Measurements from ENCODE around the gene DEGS2. TPM values are rescaled to one million over a fixed set of nuclear protein-coding genes. Genes with fewer than 3 reads are reported as not detected.
"Not testable (repeated sequence)": the region's sequence is repeated elsewhere in the genome, so short reads cannot be mapped to it uniquely, and the experiment has no call there.

The DEGS2 gene
- total and polyA plus RNA-seq, 2 experiments from 2014 or later: 1.4 TPM; not detected in 1

DNA sequence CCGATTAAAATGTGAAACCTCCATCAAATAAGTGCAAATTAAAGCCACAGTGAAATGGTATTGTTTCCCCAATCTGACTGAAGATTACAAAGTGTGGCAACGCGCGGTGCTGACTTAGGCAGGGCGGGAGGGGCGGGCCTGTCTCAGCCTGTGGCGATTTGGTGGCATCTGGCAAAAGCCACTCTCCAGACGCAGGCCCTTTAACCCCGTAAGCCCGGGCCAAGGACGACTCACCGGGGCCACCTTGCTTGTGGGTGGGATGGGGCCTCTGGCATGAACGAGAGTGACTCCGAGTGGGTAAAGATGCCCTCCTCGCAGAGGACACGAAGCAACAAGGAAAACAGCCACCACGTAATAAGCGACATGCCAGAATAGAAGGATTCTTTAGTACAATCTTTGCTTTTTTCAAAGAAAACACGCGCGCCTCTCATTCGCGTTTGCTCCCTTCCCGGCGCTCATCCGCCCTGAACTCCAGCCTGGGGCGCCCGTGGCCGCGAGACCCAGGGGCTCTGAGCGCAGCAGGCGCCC lies 815 bp downstream of the DEGS2 start:
- peaks cover 30% of the 10 kb centered on the region for H3K27me3 ChIP-seq (replicated peaks; ENCODE audit: insufficient read depth)
- TF ChIP-seq EZH2 (IDR thresholded peaks at IDR 0.05; ENCODE audit: insufficient read depth, poor library complexity, severe bottlenecking) (no peak), EZH2phosphoT487 (IDR thresholded peaks at IDR 0.05; ENCODE audit: insufficient read depth, low read depth) (no peak)
- no peaks in the 10 kb centered on the region for H3K4me1 ChIP-seq (ENCODE audit: insufficient read depth)
- DNase-seq: no peak
- H3K9ac ChIP-seq: no peak overlapping the region
- H3K36me3 ChIP-seq (ENCODE audit: low read depth): no peaks in the 10 kb centered on the region
- no peak overlapping the region for H3K27ac ChIP-seq
- in situ Hi-C loops (cut with MboI): no loop called here
- no peaks in the 10 kb centered on the region for H3K9me2 ChIP-seq (ENCODE audit: insufficient read depth)
- WGBS, 2 experiments (ENCODE audit: low coverage in 1 of 2, low lambda C conversion rate in 2 of 2, missing lambda C conversion rate in 2 of 2): 3 to 5% methylated on average over 32 of the region's 32 CpGs
- H3K4me3 ChIP-seq: peak overlapping the region; percentile 43
- no peaks in the 10 kb centered on the region for H3K79me2 ChIP-seq (ENCODE audit: insufficient read depth)
- no peak overlapping the region for H2AFZ ChIP-seq
- peak overlapping the region; percentile 66 for H3K4me2 ChIP-seq (ENCODE audit: unreplicated experiment)
- no peaks in the 10 kb centered on the region for H3F3A ChIP-seq (ENCODE audit: insufficient read depth)
- H4K20me1 ChIP-seq (ENCODE audit: insufficient read depth): no peaks in the 10 kb centered on the region
- no peaks in the 10 kb centered on the region for H3K9me3 ChIP-seq (ENCODE audit: low read depth)

DNA sequence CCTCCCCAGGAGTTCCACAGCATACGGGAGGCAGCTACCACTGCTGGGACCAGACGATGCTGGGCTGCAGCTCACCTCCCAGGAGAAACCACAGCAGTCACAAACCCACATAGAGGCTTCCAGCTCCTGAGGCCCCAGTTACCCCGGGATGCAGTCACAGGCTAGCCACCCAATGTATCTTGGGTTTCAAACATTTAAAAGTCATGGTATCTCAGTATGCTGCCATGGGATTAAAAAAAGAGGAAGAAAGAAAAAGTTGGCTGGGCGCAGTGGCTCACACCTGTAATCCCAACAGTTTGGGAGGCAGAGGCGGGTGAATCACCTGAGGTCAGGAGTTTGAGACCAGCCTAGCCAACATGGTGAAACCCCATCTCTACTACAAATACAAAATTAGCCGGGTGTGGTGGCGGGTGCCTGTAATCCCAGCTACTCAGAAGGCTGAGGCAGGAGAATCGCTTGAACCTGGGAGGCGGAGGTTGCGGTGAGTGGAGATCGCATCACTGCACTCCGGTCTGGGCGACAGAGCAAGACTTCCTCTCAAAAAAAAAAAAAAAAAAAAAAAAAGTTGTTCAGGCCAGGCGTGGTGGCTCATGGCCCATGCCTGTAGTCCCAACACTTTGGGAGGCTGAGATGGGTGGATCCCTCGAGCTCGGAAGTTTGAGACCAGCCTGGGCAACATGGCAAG lies 1.8 kb downstream of the DEGS2 start:
- DNase-seq; H3K9me3 ChIP-seq (ENCODE audit: low read depth); H3K27ac ChIP-seq; H4K20me1 ChIP-seq (ENCODE audit: insufficient read depth); H3K79me2 ChIP-seq (ENCODE audit: insufficient read depth); H3K9ac ChIP-seq; H3K36me3 ChIP-seq (ENCODE audit: low read depth); H3F3A ChIP-seq (ENCODE audit: insufficient read depth); H3K4me1 ChIP-seq (ENCODE audit: insufficient read depth); H3K9me2 ChIP-seq (ENCODE audit: insufficient read depth); H3K4me2 ChIP-seq (ENCODE audit: unreplicated experiment); in situ Hi-C loops (cut with MboI); H3K4me3 ChIP-seq; H2AFZ ChIP-seq: not testable (repeated sequence)
- 85 to 87% methylated on average over 15 to 16 of the region's 16 CpGs for WGBS, 2 experiments (ENCODE audit: low coverage in 1 of 2, low lambda C conversion rate in 2 of 2, missing lambda C conversion rate in 2 of 2)
- H3K27me3 ChIP-seq (replicated peaks; ENCODE audit: insufficient read depth): peaks cover 30% of the 10 kb centered on the region

DNA sequence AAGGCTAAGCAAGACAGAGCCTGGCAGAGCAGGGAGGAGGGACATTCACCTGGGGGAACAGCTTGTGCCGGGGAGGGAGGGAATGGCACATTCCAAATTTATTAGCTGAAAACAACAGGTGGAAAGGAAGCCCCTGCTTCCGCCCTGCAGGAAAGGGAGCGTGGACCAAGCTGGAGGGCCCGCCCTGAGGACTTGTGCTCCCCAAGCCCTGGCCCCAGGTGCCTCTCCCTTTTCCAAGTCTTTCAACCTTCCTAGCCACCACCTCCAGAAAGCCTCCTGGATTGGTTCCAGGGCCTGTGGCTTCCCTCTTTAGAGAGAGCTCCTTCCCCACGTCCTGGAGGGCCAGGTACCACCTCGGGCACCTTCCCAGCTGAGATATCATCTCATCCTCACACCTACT lies 2.7 kb downstream of the DEGS2 start:
- in situ Hi-C loops (cut with MboI): no loop called here
- Histone ChIP-seq H3K36me3 (ENCODE audit: low read depth) (no peaks in the 10 kb centered on the region), H3K9ac (no peak overlapping the region), H3K4me3 (no peak overlapping the region), H3F3A (ENCODE audit: insufficient read depth) (no peaks in the 10 kb centered on the region), H3K4me1 (ENCODE audit: insufficient read depth) (no peaks in the 10 kb centered on the region), H2AFZ (no peak overlapping the region), H3K27me3 (replicated peaks; ENCODE audit: insufficient read depth) (peaks cover 30% of the 10 kb centered on the region), H3K4me2 (ENCODE audit: unreplicated experiment) (no peak overlapping the region), H3K79me2 (ENCODE audit: insufficient read depth) (no peaks in the 10 kb centered on the region), H3K9me2 (ENCODE audit: insufficient read depth) (no peaks in the 10 kb centered on the region), H4K20me1 (ENCODE audit: insufficient read depth) (no peaks in the 10 kb centered on the region), H3K9me3 (ENCODE audit: low read depth) (no peaks in the 10 kb centered on the region), H3K27ac (no peak overlapping the region)
- 77 to 82% methylated on average over 5 to 6 of the region's 6 CpGs for WGBS, 2 experiments (ENCODE audit: low coverage in 1 of 2, low lambda C conversion rate in 2 of 2, missing lambda C conversion rate in 2 of 2)
- no peak for DNase-seq
- TF ChIP-seq EZH2phosphoT487 (IDR thresholded peaks at IDR 0.05; ENCODE audit: insufficient read depth, low read depth) (no peak), EZH2 (IDR thresholded peaks at IDR 0.05; ENCODE audit: insufficient read depth, poor library complexity, severe bottlenecking) (no peak)

DNA sequence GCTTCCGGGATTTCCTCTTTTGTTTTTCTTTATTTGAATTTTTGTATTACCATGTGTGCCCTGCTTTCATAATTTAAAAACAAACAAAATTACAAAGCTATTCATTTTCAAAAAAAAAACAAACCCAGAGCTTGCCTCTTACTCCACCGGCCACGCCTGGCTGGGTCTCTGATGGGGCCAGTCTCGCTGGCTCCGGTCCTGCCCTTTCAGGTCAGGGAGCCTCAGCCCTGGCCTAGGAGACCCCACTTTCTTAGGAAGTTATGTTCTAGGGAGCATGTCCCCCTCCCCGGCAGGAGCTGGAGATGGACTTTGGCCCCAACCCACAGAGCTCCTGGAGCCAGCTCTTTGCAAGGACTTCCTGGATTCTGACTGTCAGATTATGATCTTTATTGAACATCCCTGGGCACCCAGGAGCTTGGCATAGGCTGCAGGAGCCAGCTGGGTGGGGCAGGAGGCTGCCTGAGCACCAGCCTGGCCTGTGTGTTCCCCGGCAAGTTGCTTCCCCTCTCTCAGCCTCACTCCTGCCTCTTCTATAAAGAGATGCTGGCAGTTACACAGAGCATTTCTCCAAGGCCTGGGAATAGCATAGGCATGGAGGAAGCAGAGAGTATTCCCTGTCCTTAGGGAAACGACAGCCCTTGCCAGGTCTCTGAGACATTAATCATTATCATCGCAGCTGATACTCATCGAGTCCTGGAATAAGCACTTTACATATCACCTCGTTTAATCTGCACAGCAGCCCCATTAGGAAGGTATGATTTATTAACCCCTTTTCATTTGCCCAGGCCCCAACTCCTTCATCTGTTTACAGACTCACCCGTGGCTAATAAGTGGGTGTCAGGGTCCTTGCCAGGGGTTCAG lies 3.5 kb downstream of the DEGS2 start:
- H4K20me1 ChIP-seq (ENCODE audit: insufficient read depth): no peaks in the 10 kb centered on the region
- no peak overlapping the region for H3K4me2 ChIP-seq (ENCODE audit: unreplicated experiment)
- in situ Hi-C loops (cut with MboI): no loop called here
- TF ChIP-seq EZH2 (IDR thresholded peaks at IDR 0.05; ENCODE audit: insufficient read depth, poor library complexity, severe bottlenecking): no peak
- TF ChIP-seq EZH2phosphoT487 (IDR thresholded peaks at IDR 0.05; ENCODE audit: insufficient read depth, low read depth): no peak
- no peak overlapping the region for H3K4me3 ChIP-seq
- H3K79me2 ChIP-seq (ENCODE audit: insufficient read depth): no peaks in the 10 kb centered on the region
- H3F3A ChIP-seq (ENCODE audit: insufficient read depth): no peaks in the 10 kb centered on the region
- H2AFZ ChIP-seq: no peak overlapping the region
- H3K27ac ChIP-seq: no peak overlapping the region
- no peaks in the 10 kb centered on the region for H3K9me3 ChIP-seq (ENCODE audit: low read depth)
- no peak for DNase-seq
- no peak overlapping the region for H3K9ac ChIP-seq
- 60 to 61% methylated on average over 12 of the region's 12 CpGs for WGBS, 2 experiments (ENCODE audit: low coverage in 1 of 2, low lambda C conversion rate in 2 of 2, missing lambda C conversion rate in 2 of 2)
- H3K9me2 ChIP-seq (ENCODE audit: insufficient read depth): no peaks in the 10 kb centered on the region
- no peaks in the 10 kb centered on the region for H3K36me3 ChIP-seq (ENCODE audit: low read depth)
- peaks cover 27% of the 10 kb centered on the region for H3K27me3 ChIP-seq (replicated peaks; ENCODE audit: insufficient read depth)
- no peaks in the 10 kb centered on the region for H3K4me1 ChIP-seq (ENCODE audit: insufficient read depth)
